ENCODE results near the gene SORBS1. TPM values are rescaled to one million over a fixed set of nuclear protein-coding genes. Genes with fewer than 3 reads are reported as not detected.

SORBS1 gene
- total RNA-seq, 2 experiments from 2014 or later, result 0.57 to 3.1 TPM

DNA sequence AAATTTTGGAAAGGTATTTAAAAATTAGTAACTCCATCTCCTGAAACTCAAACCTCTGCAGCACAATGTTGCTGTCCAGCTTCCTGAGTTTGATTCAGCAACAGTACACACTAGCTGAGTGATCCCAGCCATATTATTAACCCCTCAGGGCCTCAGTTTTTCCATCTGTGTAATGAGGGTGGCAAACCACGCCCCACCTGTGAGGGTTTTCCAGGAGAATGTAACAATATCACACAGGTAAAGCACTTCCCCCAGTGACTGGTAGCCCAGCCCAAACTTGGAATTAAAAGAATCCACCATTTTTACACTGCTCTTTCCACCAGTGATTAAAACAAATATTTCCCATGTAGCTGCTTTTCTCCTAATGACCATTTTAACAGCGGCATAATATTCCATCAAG lies 122.4 kb downstream of the SORBS1 start:
- Histone ChIP-seq H4K20me1 (ENCODE audit: insufficient read depth, low read length) (no peaks in the 10 kb centered on the region), H3K79me2 (ENCODE audit: insufficient read depth, low read depth, low read length) (no peaks in the 10 kb centered on the region), H3K9me2 (ENCODE audit: insufficient read depth, low read length) (no peaks in the 10 kb centered on the region), H3K9me3 (ENCODE audit: low read length) (no peaks in the 10 kb centered on the region), H3K4me3 (ENCODE audit: low read depth, low read length, poor library complexity, severe bottlenecking) (no peak overlapping the region), H3K36me3 (ENCODE audit: insufficient read depth, low read length) (no peaks in the 10 kb centered on the region), H3K27ac (ENCODE audit: low read depth, low read length, poor library complexity, severe bottlenecking) (no peak overlapping the region), H3K4me2 (ENCODE audit: low read length) (no peak overlapping the region), H3K4me1 (ENCODE audit: insufficient read depth, low read length, poor library complexity, severe bottlenecking) (no peaks in the 10 kb centered on the region), H2AFZ (ENCODE audit: low read length) (no peak overlapping the region)
- ChIA-PET CTCF (ENCODE audit: unreplicated experiment) (interaction anchor here (0.8 kb wide), 1 partner anchor 64 kb away, joined by 3 read pairs; no protein-coding TSS in a partner anchor), POLR2A (interaction anchor here (0.8 to 1.2 kb wide), 2 partner anchors 9 to 53 kb away, joined by 3 read pairs; no protein-coding TSS in a partner anchor)
- no peak for TF ChIP-seq EZH2phosphoT487 (IDR thresholded peaks at IDR 0.05; ENCODE audit: borderline replicate concordance, low read depth, low read length)
- TF ChIP-seq CTCF (conservative IDR thresholded peaks at IDR 0.05; ENCODE audit: low read length), result no peak
- no peak for DNase-seq (ENCODE audit: low spot score)
- intact Hi-C loops (cut with micrococcal nuclease; ENCODE audit: unreplicated experiment), result no loop called here
- BruUV-seq (replicated peaks), result no TSS peak

DNA sequence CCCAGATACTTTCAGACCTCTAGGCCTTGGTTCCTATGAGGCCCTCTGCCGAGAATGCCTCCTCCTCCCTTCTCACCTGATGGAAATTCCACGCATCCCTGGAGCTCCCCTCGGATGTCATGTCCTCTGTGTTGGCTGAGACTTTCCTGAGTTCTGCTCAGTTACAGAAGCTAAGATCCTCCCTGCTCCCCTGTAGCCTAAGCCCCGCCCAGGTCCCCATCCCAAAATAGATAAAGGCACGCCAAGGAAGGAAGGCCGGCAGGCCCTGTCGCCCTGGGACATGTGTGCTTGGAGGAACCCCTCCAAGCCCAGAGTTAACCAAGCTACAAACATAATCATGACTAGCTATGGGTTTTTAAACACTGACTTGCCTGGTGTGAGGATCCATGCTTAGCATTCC lies 123.5 kb downstream of the SORBS1 start:
- ChIA-PET POLR2A (interaction anchor here (1.2 kb wide), 2 partner anchors 8 to 10 kb away, joined by 3 read pairs; no protein-coding TSS in a partner anchor), CTCF (ENCODE audit: unreplicated experiment) (interaction anchor here (0.8 kb wide), 1 partner anchor 63 kb away, joined by 3 read pairs; no protein-coding TSS in a partner anchor)
- TF ChIP-seq EZH2phosphoT487 (IDR thresholded peaks at IDR 0.05; ENCODE audit: borderline replicate concordance, low read depth, low read length) (no peak), CTCF (conservative IDR thresholded peaks at IDR 0.05; ENCODE audit: low read length) (no peak)
- H3K4me1 ChIP-seq (ENCODE audit: insufficient read depth, low read length, poor library complexity, severe bottlenecking), result no peaks in the 10 kb centered on the region
- H3K9me2 ChIP-seq (ENCODE audit: insufficient read depth, low read length), result no peaks in the 10 kb centered on the region
- H3K27ac ChIP-seq (ENCODE audit: low read depth, low read length, poor library complexity, severe bottlenecking), result no peak overlapping the region
- no peaks in the 10 kb centered on the region for H3K36me3 ChIP-seq (ENCODE audit: insufficient read depth, low read length)
- no peaks in the 10 kb centered on the region for H3K79me2 ChIP-seq (ENCODE audit: insufficient read depth, low read depth, low read length)
- H2AFZ ChIP-seq (ENCODE audit: low read length), result no peak overlapping the region
- no peak for DNase-seq (ENCODE audit: low spot score)
- no TSS peak for BruUV-seq (replicated peaks)
- H3K9me3 ChIP-seq (ENCODE audit: low read length), result no peaks in the 10 kb centered on the region
- intact Hi-C loops (cut with micrococcal nuclease; ENCODE audit: unreplicated experiment), result no loop called here
- H3K4me2 ChIP-seq (ENCODE audit: low read length), result no peak overlapping the region
- H4K20me1 ChIP-seq (ENCODE audit: insufficient read depth, low read length), result no peaks in the 10 kb centered on the region
- no peak overlapping the region for H3K4me3 ChIP-seq (ENCODE audit: low read depth, low read length, poor library complexity, severe bottlenecking)

DNA sequence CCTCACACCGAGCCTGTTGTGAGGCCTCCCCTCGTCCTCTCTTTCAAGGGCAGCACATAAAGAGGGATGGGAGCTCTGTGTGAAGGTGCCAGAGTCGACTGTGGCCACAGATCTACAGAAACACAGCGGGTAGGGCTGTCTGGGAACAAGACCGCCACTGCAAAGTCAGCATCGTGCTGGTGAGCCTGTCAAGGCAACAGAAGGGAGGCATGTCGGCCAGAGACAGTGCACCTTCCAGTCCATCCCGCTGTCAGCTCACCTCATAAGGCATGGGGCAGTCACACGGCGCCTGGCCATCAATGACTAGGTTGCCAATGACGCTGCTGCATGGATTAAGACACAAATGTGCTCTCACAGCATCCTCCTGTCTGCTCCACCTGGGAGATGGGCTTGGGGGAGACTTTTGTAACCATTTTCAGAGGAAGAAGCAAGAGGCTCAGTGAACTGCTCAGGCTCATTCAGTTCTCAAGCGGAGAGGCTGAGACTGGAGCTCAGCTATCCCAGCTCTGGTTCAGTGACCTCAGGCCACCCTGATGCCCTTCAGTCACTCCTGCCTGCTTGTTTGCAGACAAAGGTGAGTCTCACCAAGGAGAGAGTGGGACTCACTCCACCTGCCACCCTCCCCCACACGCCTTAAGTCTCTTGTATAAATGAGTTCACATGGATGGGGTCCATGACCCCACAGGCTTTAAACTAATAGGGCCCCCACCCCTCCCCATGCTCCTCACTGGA lies 125.5 kb downstream of the SORBS1 start:
- BruUV-seq (replicated peaks), result no TSS peak
- Histone ChIP-seq H2AFZ (ENCODE audit: low read length) (no peak overlapping the region), H3K4me1 (ENCODE audit: insufficient read depth, low read length, poor library complexity, severe bottlenecking) (no peaks in the 10 kb centered on the region), H3K79me2 (ENCODE audit: insufficient read depth, low read depth, low read length) (no peaks in the 10 kb centered on the region), H3K4me3 (ENCODE audit: low read depth, low read length, poor library complexity, severe bottlenecking) (no peak overlapping the region), H3K9me3 (ENCODE audit: low read length) (no peaks in the 10 kb centered on the region), H3K9me2 (ENCODE audit: insufficient read depth, low read length) (no peaks in the 10 kb centered on the region), H3K36me3 (ENCODE audit: insufficient read depth, low read length) (no peaks in the 10 kb centered on the region), H3K4me2 (ENCODE audit: low read length) (no peak overlapping the region), H3K27ac (ENCODE audit: low read depth, low read length, poor library complexity, severe bottlenecking) (no peak overlapping the region), H4K20me1 (ENCODE audit: insufficient read depth, low read length) (no peaks in the 10 kb centered on the region)
- POLR2A ChIA-PET, result no interaction called here
- TF ChIP-seq EZH2phosphoT487 (IDR thresholded peaks at IDR 0.05; ENCODE audit: borderline replicate concordance, low read depth, low read length) (no peak), CTCF (conservative IDR thresholded peaks at IDR 0.05; ENCODE audit: low read length) (no peak)
- intact Hi-C loops (cut with micrococcal nuclease; ENCODE audit: unreplicated experiment), result no loop called here
- DNase-seq (ENCODE audit: low spot score), result no peak
- CTCF ChIA-PET (ENCODE audit: unreplicated experiment), result no interaction called here
